Stimulated activated CD4-positive, alpha-beta T cell treated with anti-CD3 and anti-CD28 coated beads, TNF-alpha, amount 100 ng/mL, for 24 hours (primary cell): ENCODE measurements around the gene GSAP.

Experiments
- DNase-seq, 3 experiments: peaks; one replicate each; pipeline ENCODE4 v3.0.0-alpha.2; 2020; ENCODE audit warnings: low read depth in 3 of 3

Gene GSAP

DNA sequence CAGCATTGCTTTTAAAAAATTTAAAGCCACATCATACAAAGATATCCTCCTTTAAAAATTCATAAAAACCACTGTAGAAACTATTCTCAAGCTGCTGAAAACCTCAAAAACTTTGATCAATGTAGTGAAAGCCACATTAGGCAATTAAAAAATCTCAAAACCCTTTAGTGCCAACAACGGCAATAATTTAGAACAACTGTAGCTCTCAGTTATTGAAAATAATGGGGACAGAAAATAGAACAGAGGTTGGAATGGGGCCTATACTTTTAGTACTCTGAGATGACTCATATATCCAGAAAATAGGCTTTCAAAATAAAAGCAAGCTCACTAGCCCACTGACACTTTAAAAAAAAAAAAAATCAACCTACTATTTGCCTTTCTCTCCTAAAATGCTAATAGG is 87.5 kb downstream of the GSAP start:
- DNase-seq: no peak

DNA sequence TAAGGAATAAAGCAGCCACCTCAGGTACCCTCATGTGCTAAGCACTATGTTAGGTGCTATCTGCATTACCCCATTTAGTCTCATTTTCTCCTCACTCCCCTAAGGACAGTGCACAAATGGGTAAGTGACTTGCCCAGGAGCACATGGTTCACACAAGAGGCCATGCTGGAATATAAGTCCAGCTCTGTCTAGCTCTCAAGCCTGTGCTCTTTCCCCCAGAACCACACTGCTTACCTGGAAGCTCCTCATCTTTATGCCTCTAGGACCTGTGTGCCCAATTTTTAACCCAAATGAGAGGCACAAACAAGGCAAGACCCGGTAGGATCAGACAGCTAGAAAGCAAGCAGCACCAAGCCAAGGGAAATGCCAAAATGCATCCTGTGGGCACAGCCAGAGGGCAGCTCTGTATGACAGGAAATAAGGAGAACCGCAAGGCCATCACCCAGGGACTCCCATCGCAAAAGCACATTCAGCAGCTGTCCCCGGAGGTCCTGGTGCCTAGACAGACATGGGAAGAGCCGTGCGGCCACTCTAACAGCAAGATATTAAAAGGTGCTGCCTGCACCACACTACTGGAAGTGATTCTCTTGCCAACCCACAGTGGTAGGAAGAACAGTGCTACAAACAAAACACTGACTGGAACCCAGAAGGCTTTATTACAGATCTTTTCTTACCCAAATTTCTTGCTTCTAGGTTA is 88.1 kb downstream of the GSAP start:
- DNase-seq: peak in 1 of 3 experiments; percentile 16

DNA sequence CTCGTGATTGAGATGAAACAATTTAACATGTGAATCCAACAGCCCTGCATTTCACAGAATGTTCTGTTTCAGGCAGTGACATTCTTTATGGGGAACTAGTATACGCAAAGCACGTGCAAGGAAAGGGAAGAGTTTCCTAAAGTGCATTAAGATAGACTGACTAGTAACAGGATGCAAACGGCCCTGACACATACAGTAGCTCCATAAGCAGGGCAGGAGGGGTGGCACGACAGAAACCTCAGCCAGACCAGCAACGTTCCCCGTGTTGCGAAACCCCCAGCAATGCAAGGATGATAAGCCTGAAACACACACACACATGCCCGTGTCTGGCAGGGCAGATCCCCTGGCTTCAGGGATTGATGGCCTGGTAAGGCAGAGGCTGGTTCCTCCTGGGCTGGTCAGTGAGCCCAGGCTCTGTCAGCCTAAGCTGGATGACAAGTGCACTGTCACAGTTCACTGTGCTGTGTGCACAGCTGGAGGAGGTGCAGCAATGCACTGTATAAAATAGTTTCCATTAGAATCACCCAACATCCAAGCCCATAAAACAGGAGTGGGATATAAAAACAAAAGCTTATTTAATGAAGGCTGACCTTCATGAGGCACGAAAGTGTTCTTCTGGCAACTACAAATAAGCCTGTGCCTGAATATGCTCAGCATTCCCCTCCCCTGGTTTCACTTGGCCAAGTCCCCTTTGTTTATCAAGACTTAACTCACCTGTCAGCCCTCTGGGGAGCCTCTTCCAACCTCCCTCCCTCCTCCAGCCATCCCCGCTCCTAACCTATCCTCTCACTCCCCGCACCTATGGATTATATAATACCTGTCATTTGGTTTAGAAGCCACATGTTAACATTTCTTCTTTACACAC is 88.8 kb downstream of the GSAP start:
- DNase-seq: no peak

- DNase-seq: no peak
Observed at GRCh38 chr7:77326131-77326530, 90.0 kb downstream of the GSAP start.

- no peak for DNase-seq
Observed at GRCh38 chr7:77321300-77321699, 94.8 kb downstream of the GSAP start.

- no peak for DNase-seq
Observed at GRCh38 chr7:77320714-77321113, 95.4 kb downstream of the GSAP start.

- DNase-seq: no peak
Observed at GRCh38 chr7:77320137-77320536, 96.0 kb downstream of the GSAP start.

- DNase-seq: no peak
Observed at GRCh38 chr7:77318019-77318418, 98.1 kb downstream of the GSAP start.

- no peak for DNase-seq
Observed at GRCh38 chr7:77316219-77316978, 99.8 kb downstream of the GSAP start.

- DNase-seq: no peak
Observed at GRCh38 chr7:77315182-77315591, 101.0 kb downstream of the GSAP start.

GRCh38 chr7:77313876-77314480 is 102.2 kb downstream of the GSAP start:
- no peak for DNase-seq

DNA sequence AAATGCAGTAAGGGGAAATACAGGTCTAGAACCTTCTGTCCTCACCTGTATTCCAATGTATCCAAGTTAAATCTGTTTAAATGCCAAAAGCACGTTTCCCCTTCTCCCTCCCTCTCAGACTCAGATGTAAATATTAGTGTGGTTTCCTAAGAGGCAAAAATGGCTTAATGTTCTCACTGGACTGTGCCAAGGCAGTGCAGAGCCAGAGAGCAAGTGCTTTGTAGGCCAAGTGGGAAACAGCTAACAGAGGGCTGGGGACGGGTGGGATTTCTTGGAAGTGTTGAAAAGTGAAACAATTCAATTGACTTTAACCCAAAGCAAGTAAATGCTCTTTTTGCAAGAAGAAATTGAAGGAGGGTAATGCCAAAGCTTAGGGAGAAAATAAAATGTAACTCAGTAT is 103.1 kb downstream of the GSAP start:
- DNase-seq: no peak

- DNase-seq: no peak
Observed at GRCh38 chr7:77310982-77311381, 105.2 kb downstream of the GSAP start.

DNA sequence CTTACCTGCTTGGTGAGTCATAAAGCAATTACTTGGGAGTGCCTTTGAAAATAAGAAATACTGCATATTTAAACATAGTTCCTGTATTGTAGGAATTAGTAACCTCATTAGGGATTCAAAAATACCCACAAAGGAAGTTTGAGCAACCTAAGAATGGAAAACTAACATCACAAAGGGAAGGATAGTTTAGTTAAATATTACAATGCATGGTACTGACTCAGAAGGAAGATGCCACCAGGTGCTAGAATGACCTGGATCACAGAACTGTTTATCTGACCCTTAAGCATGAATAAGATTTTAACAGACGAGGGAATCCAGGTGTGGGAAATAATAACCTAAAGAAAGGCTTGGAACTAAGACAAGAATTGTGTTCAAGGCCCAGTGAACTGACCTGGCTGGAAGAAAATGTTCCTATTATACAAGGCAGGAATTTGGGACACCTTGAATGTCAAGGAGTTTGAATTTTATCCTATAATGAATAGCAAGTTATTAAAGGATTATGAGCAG is 106.4 kb downstream of the GSAP start:
- no peak for DNase-seq

DNA sequence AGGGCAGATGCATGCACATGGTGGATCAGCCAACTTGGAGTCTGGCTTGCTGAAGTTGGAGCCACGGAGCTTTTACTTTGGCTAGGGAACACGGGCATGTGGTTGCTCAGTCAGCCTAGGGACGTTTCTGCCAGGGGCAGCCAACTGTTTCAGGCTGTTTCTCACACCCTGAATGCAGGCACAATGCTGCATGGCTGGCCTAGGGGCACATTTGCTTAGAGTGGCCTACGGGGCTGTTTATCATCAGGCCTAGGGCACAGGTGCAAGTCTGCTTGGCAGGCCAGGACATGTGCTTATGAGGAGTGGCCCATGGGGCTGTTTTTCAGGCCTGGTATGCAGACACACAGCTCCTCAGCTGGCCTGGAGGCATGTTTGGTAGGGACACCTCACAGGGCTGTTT is 107.4 kb downstream of the GSAP start:
- DNase-seq: no peak

- no peak for DNase-seq
Observed at GRCh38 chr7:77306231-77307067, 109.7 kb downstream of the GSAP start.

- no peak for DNase-seq
Observed at GRCh38 chr7:77295549-77295948, 120.6 kb downstream of the GSAP start.

DNA sequence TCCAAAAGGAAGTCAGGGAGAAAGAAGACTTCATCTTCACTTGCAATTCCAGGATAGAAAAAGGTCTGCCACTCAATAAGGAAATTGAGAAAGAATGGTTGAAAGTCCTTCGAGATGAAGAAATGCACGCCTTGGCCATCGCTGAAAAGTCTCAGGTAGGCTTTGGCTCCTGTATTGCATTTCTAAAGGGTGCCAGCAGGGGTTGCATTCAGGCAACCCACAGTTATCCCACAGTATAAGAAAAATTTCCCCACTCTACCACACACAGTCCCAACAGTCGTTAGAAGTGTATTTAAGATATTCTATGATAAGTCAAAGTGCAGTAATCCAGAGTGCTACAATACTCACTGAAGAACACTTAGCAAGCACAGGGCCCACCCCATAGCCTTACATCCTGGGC is 123.1 kb downstream of the GSAP start:
- DNase-seq: no peak

DNA sequence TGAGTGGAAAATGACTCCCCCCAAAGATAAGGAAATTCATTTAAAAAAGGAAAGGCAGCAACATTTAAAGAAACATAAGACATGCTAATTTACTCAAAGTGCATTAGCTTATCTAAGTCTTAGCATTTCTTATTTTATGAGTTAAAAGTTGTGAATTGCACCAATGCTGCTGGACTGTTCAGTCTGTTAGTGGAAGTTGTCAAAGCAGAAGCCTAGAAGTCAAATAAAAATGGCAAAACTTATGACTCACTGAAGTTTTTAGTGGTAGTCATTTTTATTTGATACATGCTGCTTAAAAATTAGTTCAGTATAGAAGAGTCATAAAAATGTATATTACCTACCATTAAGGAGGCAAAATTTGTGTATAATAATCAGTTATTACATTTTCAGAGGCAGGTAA is 125.7 kb downstream of the GSAP start:
- DNase-seq: no peak

DNA sequence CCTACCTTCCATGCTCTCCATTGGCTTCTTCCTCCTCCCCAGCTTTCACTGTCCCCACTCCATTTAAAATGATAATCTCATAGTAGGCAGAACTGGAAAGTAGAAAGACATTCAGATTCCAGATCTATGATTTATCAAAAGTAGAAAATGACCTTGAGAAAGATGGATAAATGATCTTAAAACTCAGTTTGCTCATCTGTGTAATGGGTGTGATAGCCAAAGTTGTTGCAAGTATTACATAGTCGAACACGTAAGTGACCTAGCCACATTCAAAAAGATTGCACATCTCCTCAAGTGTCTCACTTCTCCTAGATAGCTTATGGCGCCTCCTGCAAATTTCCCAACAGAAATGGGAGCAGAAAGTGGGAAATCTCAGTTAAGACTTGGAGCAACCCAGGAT is 126.8 kb downstream of the GSAP start:
- DNase-seq: no peak
